Chondrocyte (in vitro differentiated cells): ENCODE measurements around the gene KRT85. TPM values are rescaled to one million over a fixed set of nuclear protein-coding genes. Genes with fewer than 3 reads are reported as not detected.
A peak's percentile ranks its signal among the peaks of the same experiment; 100 is the strongest.

Source experiments
- DNase-seq: peaks from one replicate; pipeline ENCODE4 v3.0.0; 2021; ENCODE audit warnings: mixed read lengths, low spot score
- H3K27ac Mint-ChIP-seq: one replicate; pipeline ENCODE4 v1.8.0; 2021; ENCODE audit warnings: mild to moderate bottlenecking, moderate library complexity, mixed read lengths; ENCODE audit not compliant: unreplicated experiment
- H3K27me3 Mint-ChIP-seq: 2 replicates; pipeline ENCODE4 v1.8.0; 2021; ENCODE audit warnings: low read depth, mixed read lengths
- H3K36me3 Mint-ChIP-seq: 2 replicates; pipeline ENCODE4 v1.8.0; 2021; ENCODE audit warnings: low read depth, mixed read lengths
- H3K4me1 Mint-ChIP-seq: 2 replicates; pipeline ENCODE4 v1.8.0; 2021; ENCODE audit warnings: low read depth, mild to moderate bottlenecking, mixed read lengths
- H3K4me3 Mint-ChIP-seq: one replicate; pipeline ENCODE4 v1.8.0; 2021; ENCODE audit warnings: mild to moderate bottlenecking, moderate library complexity, mixed read lengths; ENCODE audit not compliant: unreplicated experiment
- H3K9me3 Mint-ChIP-seq: 2 replicates; pipeline ENCODE4 v1.8.0; 2021; ENCODE audit warnings: low read depth, mixed read lengths
- total RNA-seq: library from RNA; stranded (reverse); gene quantifications from 3 replicates; pipeline ENCODE4 v1.2.1, GENCODE V29; 2021
- TF ChIP-seq, protein P1 (sequence below): fragments of 200-600 bp; sonication (generic); IDR thresholded peaks from 2 replicates; pipeline ENCODE4 v1.5.0; 2021; ENCODE audit warnings: antibody characterized with exemption, mild to moderate bottlenecking, moderate library complexity

Gene KRT85
- total RNA-seq, 1 donor from 2014 or later: not detected

DNA sequence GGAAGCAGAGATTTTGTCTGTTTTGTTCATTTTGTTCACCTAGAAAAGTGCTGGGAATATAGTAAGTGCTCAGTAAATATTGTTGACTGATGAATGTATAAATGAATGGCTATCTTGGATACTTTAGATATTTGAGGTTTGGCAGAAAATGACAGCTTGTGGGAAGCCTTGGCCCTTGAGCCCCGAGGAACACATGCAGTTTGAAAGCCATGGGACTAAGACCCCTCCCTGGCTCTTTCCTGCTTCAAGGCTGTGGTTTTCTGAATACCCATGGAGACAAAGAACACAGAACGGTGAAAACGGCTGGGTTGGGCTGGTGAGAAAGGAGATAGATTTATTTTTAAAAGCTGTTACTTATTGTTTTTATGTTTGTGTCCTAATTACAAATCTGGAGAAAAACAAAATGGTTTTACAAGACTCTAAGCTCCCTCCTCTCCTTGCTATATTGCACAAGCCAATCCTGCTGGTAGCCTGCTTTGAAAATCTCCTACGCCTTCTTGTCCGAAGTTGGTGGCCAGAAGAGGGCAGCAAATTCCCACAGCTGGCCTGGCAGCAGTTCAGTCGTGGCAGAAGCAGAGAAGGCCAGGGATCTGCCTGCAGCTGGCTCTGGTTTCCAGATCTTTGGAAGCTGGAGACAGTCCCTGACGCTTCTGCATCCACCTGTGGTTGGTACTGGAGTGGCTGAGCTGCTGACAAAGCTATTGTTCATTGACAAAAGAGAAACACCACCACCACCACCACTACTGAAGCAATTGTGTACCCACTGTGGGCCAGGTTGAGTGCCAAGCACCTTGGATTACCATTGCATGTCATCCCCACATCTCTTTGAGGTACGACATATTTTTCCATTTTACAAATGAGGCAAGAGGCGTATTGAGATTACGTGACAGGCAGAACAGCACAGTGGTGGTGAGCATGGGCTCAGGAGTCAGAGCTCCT lies 5.2 kb upstream of the KRT85 start:
- TF ChIP-seq, protein P1, sequence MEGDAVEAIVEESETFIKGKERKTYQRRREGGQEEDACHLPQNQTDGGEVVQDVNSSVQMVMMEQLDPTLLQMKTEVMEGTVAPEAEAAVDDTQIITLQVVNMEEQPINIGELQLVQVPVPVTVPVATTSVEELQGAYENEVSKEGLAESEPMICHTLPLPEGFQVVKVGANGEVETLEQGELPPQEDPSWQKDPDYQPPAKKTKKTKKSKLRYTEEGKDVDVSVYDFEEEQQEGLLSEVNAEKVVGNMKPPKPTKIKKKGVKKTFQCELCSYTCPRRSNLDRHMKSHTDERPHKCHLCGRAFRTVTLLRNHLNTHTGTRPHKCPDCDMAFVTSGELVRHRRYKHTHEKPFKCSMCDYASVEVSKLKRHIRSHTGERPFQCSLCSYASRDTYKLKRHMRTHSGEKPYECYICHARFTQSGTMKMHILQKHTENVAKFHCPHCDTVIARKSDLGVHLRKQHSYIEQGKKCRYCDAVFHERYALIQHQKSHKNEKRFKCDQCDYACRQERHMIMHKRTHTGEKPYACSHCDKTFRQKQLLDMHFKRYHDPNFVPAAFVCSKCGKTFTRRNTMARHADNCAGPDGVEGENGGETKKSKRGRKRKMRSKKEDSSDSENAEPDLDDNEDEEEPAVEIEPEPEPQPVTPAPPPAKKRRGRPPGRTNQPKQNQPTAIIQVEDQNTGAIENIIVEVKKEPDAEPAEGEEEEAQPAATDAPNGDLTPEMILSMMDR: peak; percentile 93
- peaks cover 9% of the 10 kb centered on the region for H3K9me3 Mint-ChIP-seq
- H3K4me3 Mint-ChIP-seq: no peak overlapping the region
- H3K27ac Mint-ChIP-seq: peak overlapping the region; percentile 73
- peaks cover 24% of the 10 kb centered on the region for H3K4me1 Mint-ChIP-seq
- peaks cover 2% of the 10 kb centered on the region for H3K36me3 Mint-ChIP-seq
- peaks cover 18% of the 10 kb centered on the region for H3K27me3 Mint-ChIP-seq
- no peak for DNase-seq

GRCh38 chr12:52371716-52372115 lies 4.4 kb upstream of the KRT85 start:
- Mint-ChIP-seq H3K4me3 (no peak overlapping the region), H3K9me3 (peaks cover 9% of the 10 kb centered on the region), H3K27me3 (peaks cover 20% of the 10 kb centered on the region), H3K36me3 (peaks cover 2% of the 10 kb centered on the region), H3K4me1 (peaks cover 24% of the 10 kb centered on the region), H3K27ac (peak overlapping the region; percentile 81)
- no peak for DNase-seq
- TF ChIP-seq, protein P1: no peak

DNA sequence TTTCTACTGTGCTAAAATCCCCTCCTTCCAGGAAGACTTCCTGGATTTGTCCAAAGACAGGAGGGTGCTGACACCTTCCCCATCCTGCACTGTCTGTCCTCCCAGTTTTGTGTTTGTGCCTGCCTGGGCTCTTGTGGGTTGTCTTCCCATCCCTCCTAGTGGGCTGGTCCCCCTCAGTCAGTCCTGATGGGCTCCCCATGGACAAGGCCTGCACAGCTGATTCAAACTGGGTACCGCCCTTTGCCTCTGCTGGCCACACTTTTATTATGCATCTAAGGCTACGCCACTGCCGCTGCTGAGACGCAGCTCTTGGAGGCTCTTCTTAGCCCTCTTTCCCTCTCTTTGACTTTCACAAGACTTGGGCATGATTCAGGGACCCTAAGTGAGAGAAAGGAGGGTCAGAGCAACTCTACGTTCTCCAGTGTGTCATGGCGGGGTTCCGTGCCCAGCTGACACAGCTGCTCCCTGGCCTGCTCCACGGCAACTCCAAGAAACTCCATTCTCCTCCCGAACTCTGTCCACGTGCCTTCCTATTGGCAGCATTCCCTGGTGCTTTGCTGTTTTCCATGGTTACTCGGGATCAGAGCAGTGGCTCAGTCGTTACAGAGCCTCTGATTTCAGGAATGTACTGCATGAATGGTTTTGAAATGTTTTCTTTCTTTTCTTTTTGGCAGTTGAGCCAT lies 3.8 kb upstream of the KRT85 start:
- peak overlapping the region; percentile 81 for H3K27ac Mint-ChIP-seq
- TF ChIP-seq, protein P1: no peak
- no peak overlapping the region for H3K4me3 Mint-ChIP-seq
- peaks cover 19% of the 10 kb centered on the region for H3K27me3 Mint-ChIP-seq
- peaks cover 2% of the 10 kb centered on the region for H3K36me3 Mint-ChIP-seq
- no peak for DNase-seq
- H3K4me1 Mint-ChIP-seq: peaks cover 24% of the 10 kb centered on the region
- H3K9me3 Mint-ChIP-seq: peaks cover 9% of the 10 kb centered on the region

DNA sequence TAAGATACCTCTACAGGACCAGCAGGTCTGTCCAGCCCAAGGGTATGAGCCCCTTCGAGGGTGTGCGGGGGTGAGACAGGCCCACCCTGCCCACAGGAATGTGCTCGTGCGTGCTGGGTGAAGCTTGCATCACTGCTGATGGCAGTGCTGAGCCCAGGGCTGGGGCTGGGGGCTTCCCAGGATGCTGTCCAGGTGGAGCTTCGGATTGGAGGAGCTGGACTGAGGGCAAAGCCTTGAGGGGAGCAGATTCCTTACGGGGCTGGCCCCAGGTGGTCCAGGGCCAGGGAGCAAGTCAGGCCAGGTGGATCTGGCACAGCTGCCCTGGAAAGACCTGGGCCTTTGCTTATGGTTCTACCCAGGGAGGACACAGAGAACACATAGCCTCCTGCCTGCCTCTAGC lies 2.5 kb upstream of the KRT85 start:
- Mint-ChIP-seq H3K36me3 (peaks cover 2% of the 10 kb centered on the region), H3K27me3 (peaks cover 17% of the 10 kb centered on the region), H3K4me3 (no peak overlapping the region), H3K27ac (no peak overlapping the region), H3K4me1 (peaks cover 24% of the 10 kb centered on the region), H3K9me3 (peaks cover 9% of the 10 kb centered on the region)
- TF ChIP-seq, protein P1: no peak
- no peak for DNase-seq

GRCh38 chr12:52369211-52369610 lies 1.9 kb upstream of the KRT85 start:
- TF ChIP-seq, protein P1: no peak
- DNase-seq: no peak
- H3K9me3 Mint-ChIP-seq: peaks cover 6% of the 10 kb centered on the region
- no peak overlapping the region for H3K27ac Mint-ChIP-seq
- H3K36me3 Mint-ChIP-seq: peaks cover 2% of the 10 kb centered on the region
- H3K27me3 Mint-ChIP-seq: peaks cover 20% of the 10 kb centered on the region
- no peak overlapping the region for H3K4me3 Mint-ChIP-seq
- peaks cover 24% of the 10 kb centered on the region for H3K4me1 Mint-ChIP-seq
